Measurements from ENCODE around the gene TMEM271. TPM values are rescaled to one million over a fixed set of nuclear protein-coding genes. Genes with fewer than 3 reads are reported as not detected.
"Not testable (repeated sequence)": the region's sequence is repeated elsewhere in the genome, so short reads cannot be mapped to it uniquely, and the experiment has no call there.

Gene TMEM271
- total RNA-seq, 1 donor from 2014 or later = not detected

- Histone ChIP-seq H3K36me3 (no peaks in the 10 kb centered on the region), H3K27ac (replicated peaks) (no peak overlapping the region), H3K9me3 (replicated peaks) (peaks cover 15% of the 10 kb centered on the region), H3K4me1 (no peaks in the 10 kb centered on the region), H3K4me3 (no peak overlapping the region), H3K27me3 (ENCODE audit: low read depth) (peaks cover 84% of the 10 kb centered on the region)
- DNase-seq = no peak
- intact Hi-C loops (cut with micrococcal nuclease) = no loop called here
- no peak for TF ChIP-seq CTCF (IDR thresholded peaks at IDR 0.05; ENCODE audit: borderline replicate concordance)
These were observed 22.8 kb upstream of the TMEM271 start for GRCh38 chr4:598925-599324.

GRCh38 chr4:592825-593520, 16.9 kb upstream of the TMEM271 start:
- peaks cover 21% of the 10 kb centered on the region for H3K9me3 ChIP-seq (replicated peaks)
- H3K27ac ChIP-seq (replicated peaks) = no peak overlapping the region
- no peaks in the 10 kb centered on the region for H3K4me1 ChIP-seq
- H3K36me3 ChIP-seq = no peaks in the 10 kb centered on the region
- no peak for TF ChIP-seq CTCF (IDR thresholded peaks at IDR 0.05; ENCODE audit: borderline replicate concordance)
- no peak for DNase-seq
- H3K4me3 ChIP-seq = no peak overlapping the region
- intact Hi-C loops (cut with micrococcal nuclease) = no loop called here
- peaks cover 75% of the 10 kb centered on the region for H3K27me3 ChIP-seq (ENCODE audit: low read depth)

- H3K27ac ChIP-seq (replicated peaks); intact Hi-C loops (cut with micrococcal nuclease); H3K36me3 ChIP-seq; H3K4me3 ChIP-seq; DNase-seq; H3K4me1 ChIP-seq: not testable (repeated sequence)
- Histone ChIP-seq H3K9me3 (replicated peaks) (peaks cover 21% of the 10 kb centered on the region), H3K27me3 (ENCODE audit: low read depth) (peaks cover 75% of the 10 kb centered on the region)
These were observed 16.1 kb upstream of the TMEM271 start for GRCh38 chr4:592178-592577.

- H3K27ac ChIP-seq (replicated peaks) = no peak overlapping the region
These were observed 14.3 kb upstream of the TMEM271 start for GRCh38 chr4:590313-590841.

GRCh38 chr4:589219-589963, 13.3 kb upstream of the TMEM271 start:
- H3K36me3 ChIP-seq = no peaks in the 10 kb centered on the region
- H3K27ac ChIP-seq (replicated peaks) = no peak overlapping the region
- peaks cover 89% of the 10 kb centered on the region for H3K27me3 ChIP-seq (ENCODE audit: low read depth)
- DNase-seq = no peak
- no peak for TF ChIP-seq CTCF (IDR thresholded peaks at IDR 0.05; ENCODE audit: borderline replicate concordance)
- peaks cover 19% of the 10 kb centered on the region for H3K9me3 ChIP-seq (replicated peaks)
- intact Hi-C loops (cut with micrococcal nuclease) = no loop called here
- H3K4me3 ChIP-seq = no peak overlapping the region
- H3K4me1 ChIP-seq = no peaks in the 10 kb centered on the region

More at GRCh38 chr4:590313-590841, 14.3 kb upstream of the TMEM271 start:
- intact Hi-C loops (cut with micrococcal nuclease) = no loop called here
- no peak for DNase-seq
- Histone ChIP-seq H3K4me3 (no peak overlapping the region), H3K4me1 (no peaks in the 10 kb centered on the region), H3K36me3 (no peaks in the 10 kb centered on the region), H3K27me3 (ENCODE audit: low read depth) (peaks cover 90% of the 10 kb centered on the region), H3K9me3 (replicated peaks) (peaks cover 21% of the 10 kb centered on the region)
- no peak for TF ChIP-seq CTCF (IDR thresholded peaks at IDR 0.05; ENCODE audit: borderline replicate concordance)

Data from left ventricle myocardium inferior (tissue), 1 donor.